SU-DHL-6 (cell line): ENCODE results near the gene ADIPOR2.

Experiments
- EZH2phosphoT487 ChIP-seq: fragments of 200-600 bp; sonication (generic), shearing (Covaris generic); conservative IDR thresholded peaks from 2 replicates; pipeline ENCODE4 v1.6.1; 2018; ENCODE audit warnings: mild to moderate bottlenecking, antibody characterized with exemption, low read length, moderate library complexity, mixed read lengths
- TF ChIP-seq, protein P1 (sequence below): fragments of 200-600 bp; sonication (generic); IDR thresholded peaks from one replicate; pipeline ENCODE4 v1.5.1; 2017; ENCODE audit warnings: antibody characterized with exemption, mild to moderate bottlenecking, low read length, moderate library complexity; ENCODE audit not compliant: insufficient read depth, poor library complexity, severe bottlenecking

DNA sequence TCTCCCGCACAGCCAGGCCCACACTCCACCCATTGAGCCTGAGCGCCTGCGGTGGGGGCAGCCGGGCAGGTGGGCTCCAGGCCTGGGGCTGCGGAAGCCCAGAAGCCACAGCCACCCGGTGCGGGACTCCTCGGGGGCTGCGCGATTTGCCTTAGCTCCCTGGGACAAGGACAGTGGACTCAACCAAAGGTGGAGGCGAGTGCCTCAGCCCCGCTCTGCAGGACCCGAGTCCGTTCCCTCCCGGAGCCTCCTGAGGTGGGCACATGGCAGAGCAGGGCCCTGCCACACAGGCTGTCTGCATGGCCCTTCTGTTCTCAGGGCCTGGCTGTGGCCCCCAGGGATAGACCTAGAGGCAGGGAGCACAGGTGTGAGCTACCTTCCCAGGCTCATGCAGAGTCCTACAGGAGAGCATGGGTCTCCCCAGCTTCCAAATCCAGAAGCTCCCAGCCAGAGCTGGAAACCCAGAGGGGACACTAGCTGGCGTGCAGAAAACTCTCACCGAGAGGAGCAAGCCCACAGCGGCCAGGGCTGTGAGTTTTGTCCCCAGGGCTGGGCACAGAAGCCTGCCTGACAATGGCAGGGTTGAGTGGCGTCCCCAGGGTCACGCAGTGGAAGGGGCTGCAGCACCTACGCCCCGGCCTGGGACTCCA, 107.2 kb downstream of the ADIPOR2 start:
- TF ChIP-seq, protein P1, sequence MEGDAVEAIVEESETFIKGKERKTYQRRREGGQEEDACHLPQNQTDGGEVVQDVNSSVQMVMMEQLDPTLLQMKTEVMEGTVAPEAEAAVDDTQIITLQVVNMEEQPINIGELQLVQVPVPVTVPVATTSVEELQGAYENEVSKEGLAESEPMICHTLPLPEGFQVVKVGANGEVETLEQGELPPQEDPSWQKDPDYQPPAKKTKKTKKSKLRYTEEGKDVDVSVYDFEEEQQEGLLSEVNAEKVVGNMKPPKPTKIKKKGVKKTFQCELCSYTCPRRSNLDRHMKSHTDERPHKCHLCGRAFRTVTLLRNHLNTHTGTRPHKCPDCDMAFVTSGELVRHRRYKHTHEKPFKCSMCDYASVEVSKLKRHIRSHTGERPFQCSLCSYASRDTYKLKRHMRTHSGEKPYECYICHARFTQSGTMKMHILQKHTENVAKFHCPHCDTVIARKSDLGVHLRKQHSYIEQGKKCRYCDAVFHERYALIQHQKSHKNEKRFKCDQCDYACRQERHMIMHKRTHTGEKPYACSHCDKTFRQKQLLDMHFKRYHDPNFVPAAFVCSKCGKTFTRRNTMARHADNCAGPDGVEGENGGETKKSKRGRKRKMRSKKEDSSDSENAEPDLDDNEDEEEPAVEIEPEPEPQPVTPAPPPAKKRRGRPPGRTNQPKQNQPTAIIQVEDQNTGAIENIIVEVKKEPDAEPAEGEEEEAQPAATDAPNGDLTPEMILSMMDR, result no peak
- TF ChIP-seq EZH2phosphoT487, result no peak
